SKM-1 treated with dmso at 0.1 percent for 144 hours (cell line): ENCODE measurements around the gene CMIP.

ENCODE experiments used
- DNase-seq: peaks from one replicate; lab custom pipeline; 2025; ENCODE audit not compliant: unreplicated experiment; lab: John Stamatoyannopoulos, UW

Gene CMIP

DNA sequence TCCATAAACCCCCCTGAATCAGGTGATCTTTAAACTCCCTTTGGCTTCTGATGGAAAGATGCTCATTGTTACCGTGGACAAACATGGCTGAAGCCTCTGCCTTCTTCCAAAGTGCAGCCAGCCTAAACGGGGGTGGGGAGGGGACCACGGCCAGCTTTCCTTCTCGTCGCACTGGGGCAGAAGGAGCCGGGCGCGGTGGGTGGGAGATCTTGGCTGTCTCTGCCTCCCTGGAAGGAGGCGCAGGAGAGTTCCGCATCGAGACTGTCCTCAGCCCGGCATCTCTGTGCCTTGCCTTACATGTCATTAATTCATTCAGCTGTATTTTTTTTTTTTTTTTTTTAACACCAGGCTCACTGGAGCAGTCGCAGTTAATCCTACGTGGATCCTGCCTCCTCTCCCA, 171.2 kb downstream of the CMIP start:
- no peak for DNase-seq

- DNase-seq = no peak
Observed at GRCh38 chr16:81616321-81617020, 171.9 kb downstream of the CMIP start.

- no peak for DNase-seq
Observed at GRCh38 chr16:81617021-81617346, 172.4 kb downstream of the CMIP start.

- no peak for DNase-seq
Observed at GRCh38 chr16:81618187-81618586, 173.6 kb downstream of the CMIP start.

DNA sequence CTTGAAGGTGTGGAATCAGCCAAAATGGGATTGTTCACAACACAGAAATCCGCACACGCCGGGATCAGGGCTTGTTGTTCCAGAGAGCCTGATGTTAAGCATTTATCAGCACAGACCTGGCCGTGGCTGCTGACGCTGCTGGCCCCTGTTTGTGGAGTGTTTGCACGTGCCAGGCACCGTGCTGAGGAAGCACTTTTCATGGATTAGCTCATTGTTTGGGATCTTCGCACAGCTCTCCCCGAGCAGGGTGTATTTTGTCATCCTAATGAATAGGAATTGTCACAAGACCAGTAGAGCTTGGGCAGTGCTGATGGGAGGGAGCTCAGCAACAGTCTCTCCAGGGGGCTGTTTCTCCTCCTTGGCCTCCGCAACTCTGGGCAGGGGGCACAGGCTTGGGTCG, 174.1 kb downstream of the CMIP start:
- no peak for DNase-seq

GRCh38 chr16:81620029-81620428, 175.4 kb downstream of the CMIP start:
- no peak for DNase-seq

DNA sequence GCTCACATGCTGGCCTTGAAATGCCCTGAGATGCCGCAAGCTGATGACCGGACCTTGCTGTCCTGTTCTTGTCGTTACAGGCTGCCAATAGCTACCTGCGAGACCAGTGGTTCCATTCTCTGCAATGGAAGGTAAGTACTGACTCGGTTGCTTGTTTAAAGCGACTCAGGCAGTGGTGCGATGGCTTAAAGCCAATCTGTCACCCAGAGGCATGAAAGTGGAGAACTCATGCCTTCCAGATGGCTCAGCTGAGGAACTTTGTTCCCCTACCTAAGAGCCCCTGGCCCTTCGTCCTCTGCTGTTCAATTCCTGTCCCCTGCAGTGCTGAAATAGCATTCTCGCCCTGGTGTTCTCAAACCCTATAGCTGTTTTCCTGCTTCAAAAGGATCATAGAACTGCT, 176.2 kb downstream of the CMIP start:
- DNase-seq = no peak

DNA sequence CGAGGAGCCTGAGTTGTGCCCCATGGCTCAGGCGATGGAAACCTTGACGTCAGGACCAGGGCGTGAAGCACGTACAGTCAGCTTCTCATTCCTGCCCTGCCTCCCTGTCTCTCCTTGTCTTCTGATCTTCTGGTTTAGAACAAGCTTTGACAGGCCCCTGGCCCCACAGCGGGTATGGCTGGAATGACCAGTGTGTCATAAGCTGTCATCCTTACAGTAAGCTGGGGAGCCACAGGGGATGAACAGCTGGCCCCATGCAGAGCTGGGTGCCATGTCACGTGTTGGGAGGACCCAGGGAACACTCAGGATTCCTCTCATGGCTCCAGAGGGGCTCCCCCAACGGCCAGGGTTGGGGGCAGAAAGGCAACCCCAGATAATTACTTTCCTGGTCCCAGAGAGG, 176.9 kb downstream of the CMIP start:
- no peak for DNase-seq

GRCh38 chr16:81623365-81624102, 178.9 kb downstream of the CMIP start:
- peak; percentile 23 for DNase-seq

- DNase-seq = no peak
Observed at GRCh38 chr16:81624403-81624759, 179.8 kb downstream of the CMIP start.

DNA sequence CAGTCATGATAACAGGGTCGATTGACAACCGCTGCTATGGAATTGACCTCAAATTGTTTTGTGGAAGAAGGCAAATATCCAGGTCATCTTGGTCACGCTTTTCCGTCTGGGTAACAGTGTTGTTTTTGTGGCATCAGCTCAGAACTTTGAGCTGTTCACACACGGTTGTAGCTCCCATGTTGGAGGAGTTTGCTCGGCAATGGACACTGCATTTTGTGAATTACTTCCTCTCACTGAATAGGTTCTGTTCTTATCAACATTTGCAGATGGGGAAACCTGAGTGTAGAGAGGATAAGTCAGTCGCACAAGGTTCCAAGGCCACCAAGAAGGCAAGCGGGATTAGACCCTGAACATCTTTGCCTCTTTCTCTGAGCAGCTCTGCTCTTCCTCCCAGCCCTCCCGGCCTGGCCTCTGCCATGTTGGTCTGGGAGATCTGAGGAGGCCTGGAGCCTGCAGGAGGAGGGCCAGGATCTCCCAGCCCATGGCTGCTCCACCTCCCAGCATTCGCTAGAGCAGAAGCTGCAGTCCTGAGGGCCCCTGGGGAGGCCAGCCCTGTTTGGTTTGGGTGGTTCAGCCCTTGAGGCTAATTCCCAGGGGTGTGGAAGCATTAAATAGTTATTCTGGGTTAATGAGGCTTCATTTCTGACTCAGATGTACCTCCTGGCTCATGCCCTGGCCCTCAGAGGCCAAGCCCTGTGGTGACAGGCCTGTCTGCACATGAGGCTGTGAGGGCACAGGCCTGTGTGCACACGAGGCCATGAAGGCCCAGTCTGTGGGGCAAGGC, 180.3 kb downstream of the CMIP start:
- DNase-seq = no peak

DNA sequence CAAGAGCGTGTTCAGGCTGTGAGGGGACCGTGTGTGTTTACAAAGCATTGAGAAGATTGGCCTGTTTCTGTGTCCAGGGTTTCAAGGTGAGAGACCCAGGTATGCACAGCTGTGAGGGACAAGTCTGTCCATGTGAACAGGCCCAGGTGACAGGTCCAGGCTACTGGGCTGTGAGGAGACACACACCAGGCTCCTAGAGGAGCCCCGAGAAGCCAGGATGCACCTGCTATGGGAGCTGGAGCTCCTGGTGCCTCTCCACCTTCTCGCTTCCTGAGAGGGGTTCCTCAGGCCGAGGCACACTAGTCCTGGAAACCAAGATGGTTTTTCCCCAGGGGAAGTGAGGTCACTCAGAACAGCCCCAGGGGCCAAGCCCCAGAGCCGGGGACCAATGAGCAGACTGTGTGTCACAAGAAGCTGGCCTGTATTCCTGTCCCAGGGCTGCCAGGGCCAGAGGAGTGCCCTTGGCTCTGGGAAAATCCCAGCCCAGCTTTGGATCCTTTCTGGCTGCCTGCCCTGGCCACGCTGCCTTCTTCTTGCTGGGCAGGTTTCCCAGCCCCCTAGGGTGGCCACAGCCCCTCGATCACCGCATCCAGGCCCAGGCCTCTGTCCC, 181.0 kb downstream of the CMIP start:
- DNase-seq = no peak

DNA sequence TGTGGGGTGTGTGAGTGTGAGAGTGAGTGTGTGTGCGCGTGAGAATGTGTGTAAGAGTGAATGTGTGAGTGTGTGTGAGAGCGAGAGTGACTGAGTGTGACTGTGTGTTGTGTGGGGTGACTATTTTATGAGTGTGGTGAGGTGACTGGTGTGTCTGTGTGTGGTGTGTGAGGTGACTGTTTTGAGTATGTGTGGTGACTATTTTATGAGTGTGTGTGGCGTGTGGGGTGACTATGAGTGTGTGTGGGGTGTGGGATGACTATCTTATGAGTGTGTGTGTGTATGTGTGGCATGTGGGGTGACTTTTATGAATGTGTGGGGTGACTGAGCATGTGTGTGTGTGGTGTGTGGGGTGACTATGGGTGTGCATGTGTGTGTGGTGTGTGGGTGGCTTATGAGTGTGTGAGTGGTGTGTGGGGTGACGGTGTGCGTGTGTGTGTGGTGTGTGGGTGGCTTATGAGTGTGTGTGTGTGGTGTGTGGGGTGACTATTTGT, 181.6 kb downstream of the CMIP start:
- DNase-seq = no peak

- DNase-seq = no peak
Observed at GRCh38 chr16:81627024-81627423, 182.4 kb downstream of the CMIP start.

GRCh38 chr16:81627729-81628244, 183.2 kb downstream of the CMIP start:
- no peak for DNase-seq

DNA sequence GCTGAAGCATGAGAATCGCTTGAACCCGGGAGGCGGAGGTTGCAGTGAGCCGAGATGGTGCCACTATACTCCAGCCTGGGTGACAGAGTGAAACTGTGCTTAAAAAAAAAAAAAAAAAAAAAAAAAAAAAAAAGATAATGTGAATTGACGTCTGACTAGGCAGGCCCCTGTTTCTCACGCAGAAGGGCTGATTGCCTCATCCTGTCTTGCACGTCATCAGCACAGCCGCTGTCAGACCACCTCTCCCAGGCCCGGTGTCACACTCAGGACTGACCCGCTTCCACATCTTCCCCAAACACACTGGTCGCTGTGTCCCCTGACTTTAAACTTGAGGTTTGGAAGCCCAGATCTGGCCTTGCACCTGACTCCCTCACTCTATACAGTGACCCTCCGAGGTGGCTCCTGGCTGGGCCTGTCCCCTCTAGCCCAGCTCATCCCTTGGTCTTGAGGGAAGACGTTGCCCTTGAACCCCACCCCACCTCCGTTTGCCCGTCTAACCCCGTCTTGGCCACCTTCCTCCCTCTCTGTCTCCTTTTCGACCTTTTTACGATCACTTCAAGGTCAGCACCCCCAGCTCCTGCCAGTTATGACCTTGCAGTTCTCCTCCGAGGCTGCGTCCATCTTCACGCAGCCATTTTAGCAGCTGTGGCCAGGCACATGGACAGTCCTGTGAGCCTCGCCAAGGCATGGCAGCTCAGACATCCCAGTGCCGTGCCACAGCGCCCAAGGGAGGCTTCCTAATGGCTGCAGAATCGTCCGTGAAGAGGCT, 184.6 kb downstream of the CMIP start:
- DNase-seq = no peak

- no peak for DNase-seq
Observed at GRCh38 chr16:81629896-81630634, 185.5 kb downstream of the CMIP start.

DNA sequence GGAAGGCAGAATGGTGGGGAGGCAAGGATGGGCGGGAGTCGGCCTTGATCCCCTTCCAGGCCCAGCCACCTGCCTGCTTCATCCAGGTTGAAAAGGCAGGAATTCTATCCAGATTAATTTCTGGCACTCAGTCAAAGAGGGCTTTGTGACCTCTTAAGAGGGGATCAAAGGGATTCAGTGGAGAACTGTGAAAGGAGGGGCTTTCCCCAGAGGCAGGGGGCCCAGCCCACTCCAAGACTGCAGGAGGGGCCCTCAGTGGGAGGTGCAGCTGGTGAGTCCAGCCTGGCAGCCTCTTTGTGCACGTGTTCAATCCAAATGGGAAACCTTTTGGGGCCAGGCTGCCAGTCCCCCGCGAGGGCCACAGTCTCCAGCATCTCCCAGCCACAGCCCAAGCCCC, 186.0 kb downstream of the CMIP start:
- DNase-seq = no peak

DNA sequence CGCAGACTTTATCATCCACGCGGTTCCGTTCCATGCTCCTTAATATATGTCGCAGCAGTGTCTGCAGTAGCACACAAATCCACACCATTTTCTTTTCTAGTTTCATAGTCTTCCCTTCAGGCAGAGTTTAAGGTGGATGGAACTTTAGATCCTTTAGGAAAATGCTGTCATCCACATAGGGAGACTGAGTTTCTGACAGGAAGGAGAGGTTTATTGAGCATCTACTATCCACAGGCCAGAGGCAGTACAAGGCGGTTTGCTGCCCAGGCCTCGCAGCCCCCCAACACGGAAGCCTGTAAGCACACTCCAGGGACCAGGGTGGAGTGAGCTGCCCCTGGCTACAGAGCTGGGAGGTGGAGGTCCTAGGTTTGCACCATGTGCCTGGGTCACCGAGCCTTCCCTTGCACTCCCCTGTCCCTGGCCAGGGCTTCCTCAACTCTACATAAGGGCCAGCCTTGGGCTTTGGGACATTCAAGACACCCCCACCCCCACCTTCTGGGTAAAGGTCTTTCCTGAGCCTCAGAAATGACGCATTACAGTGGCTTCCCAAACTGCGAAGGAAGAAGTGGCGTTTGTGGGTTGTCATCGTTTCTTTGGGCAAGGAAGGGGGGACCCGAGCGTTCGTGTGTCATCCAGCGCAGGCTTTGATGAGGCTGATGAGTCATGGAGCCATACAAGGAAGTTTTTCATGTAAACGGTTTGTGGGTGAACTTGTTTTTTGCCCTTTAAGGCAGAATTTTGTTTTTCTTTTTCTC, 188.0 kb downstream of the CMIP start:
- no peak for DNase-seq
